Liver (tissue), 9 donors: ENCODE results near the gene CCDC83. TPM values are rescaled to one million over a fixed set of nuclear protein-coding genes. Genes with fewer than 3 reads are reported as not detected.

ENCODE experiments used
- DNase-seq: peaks from one replicate; pipeline ENCODE4 v3.0.0-alpha.2; 2017; ENCODE audit warnings: low spot score
- H3K27ac ChIP-seq, 2 donors: one replicate each; pipeline ENCODE4 v1.7.0; 2013; ENCODE audit warnings: inconsistent platforms in 2 of 2, low read length in 2 of 2, control low read depth in 1 of 2, low read depth in 1 of 2, mild to moderate bottlenecking in 1 of 2
- H3K27me3 ChIP-seq, 4 donors: one replicate each; pipeline versions ENCODE4 v1.6.1 to v1.7.0; 2013; ENCODE audit warnings: low read length in 3 of 4, inconsistent platforms in 1 of 4, mild to moderate bottlenecking in 1 of 4, moderate library complexity in 1 of 4; ENCODE audit not compliant: control insufficient read depth in 4 of 4, insufficient read depth in 4 of 4
- H3K36me3 ChIP-seq, 4 donors: one replicate each; pipeline versions ENCODE4 v1.6.1 to v1.7.0; 2013; ENCODE audit warnings: low read length in 3 of 4, mild to moderate bottlenecking in 3 of 4, low read depth in 1 of 4, moderate library complexity in 1 of 4; ENCODE audit not compliant: control insufficient read depth in 4 of 4, insufficient read depth in 3 of 4
- H3K4me1 ChIP-seq, 4 donors: one replicate each; pipeline versions ENCODE4 v1.6.1 to v1.7.0; 2013; ENCODE audit warnings: low read length in 3 of 4, mild to moderate bottlenecking in 3 of 4, moderate library complexity in 1 of 4; ENCODE audit not compliant: control insufficient read depth in 4 of 4, insufficient read depth in 4 of 4
- H3K4me3 ChIP-seq, 3 donors: one replicate each; pipeline versions ENCODE4 v1.6.1 to v1.7.0; 2013; ENCODE audit warnings: low read length in 3 of 3, control low read depth in 1 of 3, low read depth in 1 of 3, mild to moderate bottlenecking in 1 of 3
- H3K9ac ChIP-seq, 2 donors: one replicate each; pipeline ENCODE4 v1.7.0; 2013; ENCODE audit warnings: low read length in 2 of 2, mild to moderate bottlenecking in 2 of 2, moderate library complexity in 2 of 2, control low read depth in 1 of 2, low read depth in 1 of 2
- H3K9me3 ChIP-seq, 4 donors: one replicate each; pipeline versions ENCODE4 v1.6.1 to v1.7.0; 2013; ENCODE audit warnings: low read length in 3 of 4; ENCODE audit not compliant: control insufficient read depth in 4 of 4
- EGR1 ChIP-seq, 2 donors: IDR thresholded peaks; 2 replicates each; pipeline ENCODE4 v1.6.1; 2016 to 2018; ENCODE audit warnings: antibody characterized with exemption in 2 of 2, low read depth in 2 of 2
- FOXA1 ChIP-seq: IDR thresholded peaks from 2 replicates; pipeline ENCODE4 v1.6.1; 2016; ENCODE audit warnings: antibody characterized with exemption
- FOXA2 ChIP-seq: IDR thresholded peaks from 2 replicates; pipeline ENCODE4 v1.6.1; 2016; ENCODE audit warnings: antibody characterized with exemption
- GABPA ChIP-seq, 2 donors: IDR thresholded peaks in 1 of 2; conservative IDR thresholded peaks in 1 of 2; 2 replicates each; pipeline ENCODE4 v1.6.1; 2016; ENCODE audit warnings: antibody characterized with exemption in 2 of 2, mild to moderate bottlenecking in 1 of 2, moderate library complexity in 1 of 2
- HNF4A ChIP-seq, 2 donors: conservative IDR thresholded peaks; 2 replicates each; pipeline ENCODE4 v1.6.1; 2016; ENCODE audit warnings: antibody characterized with exemption in 2 of 2, mild to moderate bottlenecking in 2 of 2
- HNF4G ChIP-seq: IDR thresholded peaks from 2 replicates; pipeline ENCODE4 v1.6.1; 2016; ENCODE audit warnings: antibody characterized with exemption
- JUND ChIP-seq, 2 donors: IDR thresholded peaks; 2 replicates each; pipeline ENCODE4 v1.6.1; 2016; ENCODE audit warnings: antibody characterized with exemption in 2 of 2
- MAX ChIP-seq: IDR thresholded peaks from 2 replicates; pipeline ENCODE4 v1.6.1; 2016; ENCODE audit warnings: antibody characterized with exemption
- NR2F2 ChIP-seq: IDR thresholded peaks from 2 replicates; pipeline ENCODE4 v1.6.1; 2016; ENCODE audit warnings: antibody characterized with exemption
- RAD21 ChIP-seq, 2 donors: IDR thresholded peaks; 2 replicates each; pipeline ENCODE4 v1.6.1; 2016; ENCODE audit warnings: antibody characterized with exemption in 2 of 2, mild to moderate bottlenecking in 2 of 2
- REST ChIP-seq: IDR thresholded peaks from 2 replicates; pipeline ENCODE4 v1.6.1; 2016; ENCODE audit warnings: antibody characterized with exemption, mild to moderate bottlenecking
- RXRA ChIP-seq, 2 donors: IDR thresholded peaks; 2 replicates each; pipeline ENCODE4 v1.6.1; 2017 to 2018; ENCODE audit warnings: antibody characterized with exemption in 2 of 2, mild to moderate bottlenecking in 1 of 2
- SP1 ChIP-seq: IDR thresholded peaks from 2 replicates; pipeline ENCODE4 v1.6.1; 2018; ENCODE audit warnings: antibody characterized with exemption, mild to moderate bottlenecking
- TAF1 ChIP-seq: conservative IDR thresholded peaks from 2 replicates; pipeline ENCODE4 v1.6.1; 2016; ENCODE audit warnings: antibody characterized with exemption, mild to moderate bottlenecking
- YY1 ChIP-seq: IDR thresholded peaks from 2 replicates; pipeline ENCODE4 v1.6.1; 2016; ENCODE audit warnings: antibody characterized with exemption, mild to moderate bottlenecking
- WGBS: extraction: QIAGEN DNeasy Blood & Tissue Kit; methylation state at CpG from one replicate; pipeline ENCODE4 v1.1.7; 2013; 5-methylcytosine and 5-hydroxymethylcytosine counted together
- polyA plus RNA-seq, 2 donors: library from polyadenylated mRNA; stranded (reverse) in 1 of 2; unstranded in 1 of 2; fragments of 200-250 nt in 1 of 2; fragments of >200 nt in 1 of 2; fragmentation: Nextera tagmentation in 1 of 2; extraction: Ambion mirVana in 1 of 2; gene quantifications; one replicate each; pipeline versions ENCODE4 v1.2.1 to v1.2.3, GENCODE V29; 2013 to 2015
- total RNA-seq, 2 donors: library from RNA; depleted of rRNA; stranded (reverse); fragments of >200 nt; gene quantifications; one replicate each; pipeline ENCODE4 v1.2.3, GENCODE V29; 2014
- TF ChIP-seq, protein P1 (sequence below): fragments of 150-350 bp; IDR thresholded peaks from 2 replicates; pipeline ENCODE4 v1.5.1; 2017; ENCODE audit warnings: improper control_type of control experiment, low read depth, low read length; ENCODE audit not compliant: missing input control
- TF ChIP-seq, protein P2 (sequence below): IDR thresholded peaks from 2 replicates; pipeline ENCODE4 v1.6.1; 2016; ENCODE audit warnings: antibody characterized with exemption
- TF ChIP-seq, protein P3 (sequence below): IDR thresholded peaks from 2 replicates; pipeline ENCODE4 v1.6.1; 2016; ENCODE audit warnings: antibody characterized with exemption
- donor health status: healthy.
- donor health status: healthy.
- donor health status: healthy.
- donor health status: healthy.
- donor health status: healthy.

The CCDC83 gene
- total and polyA plus RNA-seq, 4 donors = not detected

GRCh38 chr11:85821636-85822035, 33.5 kb upstream of the CCDC83 start:
- Histone ChIP-seq H3K4me3 (no peak overlapping the region), H3K36me3 (no peaks in the 10 kb centered on the region), H3K9ac (no peak overlapping the region), H3K27ac (no peak overlapping the region), H3K4me1 (no peaks in the 10 kb centered on the region), H3K27me3 (peaks cover 0 to 5% (median 0%) of the 10 kb centered on the region in 4 donors), H3K9me3 (no peaks in the 10 kb centered on the region)
- DNase-seq = no peak
- 91% methylated on average over 1 of the region's 1 CpG for WGBS
- TF ChIP-seq NR2F2 = no peak
- no peak for TF ChIP-seq SP1
- TF ChIP-seq REST = no peak
- TF ChIP-seq FOXA2 = no peak
- TF ChIP-seq TAF1 = no peak
- TF ChIP-seq HNF4A (conservative IDR thresholded peaks at IDR 0.05) = no peak

DNA sequence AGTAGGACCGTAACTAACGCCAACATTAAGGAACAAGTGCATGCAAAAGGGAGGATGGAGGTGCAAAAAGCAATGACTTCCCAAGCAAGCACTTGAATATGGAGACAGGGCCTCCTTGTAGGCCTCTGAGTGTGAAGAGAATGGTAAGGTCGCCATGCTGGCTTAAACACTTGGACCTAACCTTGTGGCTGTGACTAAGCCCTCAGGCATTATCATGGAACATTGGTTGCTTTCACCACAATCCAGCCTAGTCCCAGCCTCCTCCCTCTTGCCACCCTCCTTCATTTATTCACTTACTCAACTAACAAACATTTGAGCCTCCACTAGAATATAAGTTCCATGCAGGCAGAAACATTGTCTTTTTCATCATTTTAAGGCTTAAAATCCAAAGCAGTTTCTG, 32.4 kb upstream of the CCDC83 start:
- Histone ChIP-seq H3K4me1 (no peaks in the 10 kb centered on the region), H3K9ac (no peak overlapping the region), H3K27ac (no peak overlapping the region), H3K9me3 (no peaks in the 10 kb centered on the region), H3K36me3 (no peaks in the 10 kb centered on the region), H3K27me3 (peaks cover 0 to 6% (median 0%) of the 10 kb centered on the region in 4 donors), H3K4me3 (no peak overlapping the region)
- 98% methylated on average over 3 of the region's 3 CpGs for WGBS
- no peak for TF ChIP-seq HNF4A (conservative IDR thresholded peaks at IDR 0.05)
- no peak for TF ChIP-seq FOXA1
- no peak for TF ChIP-seq RAD21 (IDR thresholded peaks at IDR 0.05)
- TF ChIP-seq TAF1 = no peak
- TF ChIP-seq SP1 = no peak
- TF ChIP-seq, protein P1, sequence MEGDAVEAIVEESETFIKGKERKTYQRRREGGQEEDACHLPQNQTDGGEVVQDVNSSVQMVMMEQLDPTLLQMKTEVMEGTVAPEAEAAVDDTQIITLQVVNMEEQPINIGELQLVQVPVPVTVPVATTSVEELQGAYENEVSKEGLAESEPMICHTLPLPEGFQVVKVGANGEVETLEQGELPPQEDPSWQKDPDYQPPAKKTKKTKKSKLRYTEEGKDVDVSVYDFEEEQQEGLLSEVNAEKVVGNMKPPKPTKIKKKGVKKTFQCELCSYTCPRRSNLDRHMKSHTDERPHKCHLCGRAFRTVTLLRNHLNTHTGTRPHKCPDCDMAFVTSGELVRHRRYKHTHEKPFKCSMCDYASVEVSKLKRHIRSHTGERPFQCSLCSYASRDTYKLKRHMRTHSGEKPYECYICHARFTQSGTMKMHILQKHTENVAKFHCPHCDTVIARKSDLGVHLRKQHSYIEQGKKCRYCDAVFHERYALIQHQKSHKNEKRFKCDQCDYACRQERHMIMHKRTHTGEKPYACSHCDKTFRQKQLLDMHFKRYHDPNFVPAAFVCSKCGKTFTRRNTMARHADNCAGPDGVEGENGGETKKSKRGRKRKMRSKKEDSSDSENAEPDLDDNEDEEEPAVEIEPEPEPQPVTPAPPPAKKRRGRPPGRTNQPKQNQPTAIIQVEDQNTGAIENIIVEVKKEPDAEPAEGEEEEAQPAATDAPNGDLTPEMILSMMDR = no peak
- no peak for TF ChIP-seq YY1
- no peak for TF ChIP-seq MAX
- TF ChIP-seq FOXA2 = no peak
- TF ChIP-seq NR2F2 = no peak
- TF ChIP-seq HNF4G = no peak
- no peak for TF ChIP-seq GABPA (IDR thresholded peaks at IDR 0.05 in 1 of 2, conservative IDR thresholded peaks at IDR 0.05 in 1 of 2)
- TF ChIP-seq, protein P2, sequence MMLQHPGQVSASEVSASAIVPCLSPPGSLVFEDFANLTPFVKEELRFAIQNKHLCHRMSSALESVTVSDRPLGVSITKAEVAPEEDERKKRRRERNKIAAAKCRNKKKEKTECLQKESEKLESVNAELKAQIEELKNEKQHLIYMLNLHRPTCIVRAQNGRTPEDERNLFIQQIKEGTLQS = no peak
- TF ChIP-seq, protein P3, sequence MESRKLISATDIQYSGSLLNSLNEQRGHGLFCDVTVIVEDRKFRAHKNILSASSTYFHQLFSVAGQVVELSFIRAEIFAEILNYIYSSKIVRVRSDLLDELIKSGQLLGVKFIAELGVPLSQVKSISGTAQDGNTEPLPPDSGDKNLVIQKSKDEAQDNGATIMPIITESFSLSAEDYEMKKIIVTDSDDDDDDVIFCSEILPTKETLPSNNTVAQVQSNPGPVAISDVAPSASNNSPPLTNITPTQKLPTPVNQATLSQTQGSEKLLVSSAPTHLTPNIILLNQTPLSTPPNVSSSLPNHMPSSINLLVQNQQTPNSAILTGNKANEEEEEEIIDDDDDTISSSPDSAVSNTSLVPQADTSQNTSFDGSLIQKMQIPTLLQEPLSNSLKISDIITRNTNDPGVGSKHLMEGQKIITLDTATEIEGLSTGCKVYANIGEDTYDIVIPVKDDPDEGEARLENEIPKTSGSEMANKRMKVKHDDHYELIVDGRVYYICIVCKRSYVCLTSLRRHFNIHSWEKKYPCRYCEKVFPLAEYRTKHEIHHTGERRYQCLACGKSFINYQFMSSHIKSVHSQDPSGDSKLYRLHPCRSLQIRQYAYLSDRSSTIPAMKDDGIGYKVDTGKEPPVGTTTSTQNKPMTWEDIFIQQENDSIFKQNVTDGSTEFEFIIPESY = no peak
- TF ChIP-seq REST = no peak
- no peak for TF ChIP-seq JUND (IDR thresholded peaks at IDR 0.05)
- TF ChIP-seq EGR1 (IDR thresholded peaks at IDR 0.05; ENCODE audit: low read depth in 2 of 2) = no peak
- no peak for TF ChIP-seq RXRA (IDR thresholded peaks at IDR 0.05)
- no peak for DNase-seq
